Neural progenitor cell (in vitro differentiated cells): ENCODE results near the gene MTHFR. TPM values are rescaled to one million over a fixed set of nuclear protein-coding genes. Genes with fewer than 3 reads are reported as not detected.
A peak's percentile ranks its signal among the peaks of the same experiment; 100 is the strongest.

Experiments used
- DNase-seq: peaks from one replicate; pipeline ENCODE4 v3.0.0-alpha.2; 2016; ENCODE audit warnings: low spot score
- H2AFZ ChIP-seq: fragments of 200-600 bp; sonication (generic); replicated peaks from 2 replicates; pipeline ENCODE4 v1.6.1; 2016; ENCODE audit warnings: antibody characterized with exemption
- H3F3A ChIP-seq: fragments of 200-600 bp; sonication (generic); 2 replicates; pipeline ENCODE4 v1.6.1; 2016; ENCODE audit warnings: antibody characterized with exemption, low read depth
- H3K27ac ChIP-seq: fragments of 200-600 bp; sonication (generic); 2 replicates; pipeline ENCODE4 v1.5.1; 2016; ENCODE audit warnings: mild to moderate bottlenecking
- H3K27me3 ChIP-seq: fragments of 200-600 bp; sonication (generic); 2 replicates; pipeline ENCODE4 v1.6.1; 2016; ENCODE audit warnings: mild to moderate bottlenecking, moderate library complexity
- H3K36me3 ChIP-seq: fragments of 200-600 bp; sonication (generic); 2 replicates; pipeline ENCODE4 v1.5.1; 2016
- H3K4me1 ChIP-seq: fragments of 200-600 bp; sonication (generic); 2 replicates; pipeline ENCODE4 v1.6.1; 2016; ENCODE audit warnings: mixed run types
- H3K4me2 ChIP-seq: fragments of 200-600 bp; sonication (generic); 2 replicates; pipeline ENCODE4 v1.6.1; 2016
- H3K4me3 ChIP-seq: fragments of 200-600 bp; sonication (generic); 2 replicates; pipeline ENCODE4 v1.5.1; 2016
- H3K79me2 ChIP-seq: fragments of 200-600 bp; sonication (generic); 2 replicates; pipeline ENCODE4 v1.6.1; 2016; ENCODE audit warnings: low read depth
- H3K9ac ChIP-seq: fragments of 200-600 bp; sonication (generic); 2 replicates; pipeline ENCODE4 v1.6.1; 2016
- H3K9me3 ChIP-seq: fragments of 200-600 bp; sonication (generic); 2 replicates; pipeline ENCODE4 v1.5.1; 2016; ENCODE audit warnings: low read depth
- H4K20me1 ChIP-seq: fragments of 200-600 bp; sonication (generic); 2 replicates; pipeline ENCODE4 v1.6.1; 2016; ENCODE audit warnings: low read depth
- H3K27ac Mint-ChIP-seq: 3 replicates; pipeline ENCODE4 v1.8.0; 2021; ENCODE audit warnings: mixed read lengths
- H3K27me3 Mint-ChIP-seq: 2 replicates; pipeline ENCODE4 v1.8.0; 2022; ENCODE audit warnings: low read depth, mild to moderate bottlenecking, inconsistent platforms, moderate library complexity, mixed read lengths; ENCODE audit not compliant: insufficient read depth
- H3K36me3 Mint-ChIP-seq: 3 replicates; pipeline ENCODE4 v1.8.0; 2021; ENCODE audit warnings: mixed read lengths
- H3K4me1 Mint-ChIP-seq: 3 replicates; pipeline ENCODE4 v1.8.0; 2021; ENCODE audit warnings: mixed read lengths
- H3K4me3 Mint-ChIP-seq: 3 replicates; pipeline ENCODE4 v1.8.0; 2021; ENCODE audit warnings: mild to moderate bottlenecking, moderate library complexity, mixed read lengths
- H3K9me3 Mint-ChIP-seq: 3 replicates; pipeline ENCODE4 v1.8.0; 2020; ENCODE audit warnings: mixed read lengths
- EZH2 ChIP-seq: fragments of 200-600 bp; sonication (generic); IDR thresholded peaks from 2 replicates; pipeline ENCODE4 v1.6.1; 2017; ENCODE audit warnings: antibody characterized with exemption, mild to moderate bottlenecking, moderate library complexity
- EZH2phosphoT487 ChIP-seq: fragments of 200-600 bp; sonication (generic); IDR thresholded peaks from 2 replicates; pipeline ENCODE4 v1.6.1; 2017; ENCODE audit warnings: antibody characterized with exemption
- total RNA-seq: library from RNA; depleted of rRNA; stranded (reverse); fragments of >200 nt; gene quantifications from 2 replicates; pipeline ENCODE4 v1.2.3, GENCODE V29; 2015; ENCODE audit warnings: low replicate concordance
- TF ChIP-seq, protein P1 (sequence below): fragments of 200-600 bp; sonication (generic); IDR thresholded peaks from 2 replicates; pipeline ENCODE4 v1.5.1; 2017; ENCODE audit warnings: antibody characterized with exemption, mild to moderate bottlenecking

MTHFR gene
- total RNA-seq, 1 donor from 2014 or later, result 7.0 TPM

DNA sequence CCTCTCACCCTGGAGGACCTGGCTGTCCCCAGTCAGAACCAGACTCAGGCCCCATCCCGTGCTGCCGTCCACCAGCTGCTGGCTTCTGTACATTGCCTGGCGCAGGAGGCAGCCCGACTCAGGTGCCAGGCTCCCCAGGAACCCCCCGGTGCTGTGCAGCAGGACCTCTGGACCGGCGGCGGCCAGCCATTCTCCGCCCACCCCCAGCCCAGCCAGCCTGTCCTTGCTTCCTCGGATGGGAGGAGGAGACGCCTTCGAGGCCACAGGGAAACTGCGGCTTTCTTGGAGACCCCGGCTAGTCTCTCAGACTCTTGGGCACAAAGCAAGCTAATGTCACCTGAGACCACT is 39.4 kb downstream of the MTHFR start:
- Mint-ChIP-seq H3K36me3 (no peaks in the 10 kb centered on the region), H3K27ac (no peak overlapping the region), H3K4me1 (peaks cover 20% of the 10 kb centered on the region), H3K27me3 (peaks cover 17% of the 10 kb centered on the region), H3K9me3 (no peaks in the 10 kb centered on the region), H3K4me3 (no peak overlapping the region)
- Histone ChIP-seq H3K4me1 (peaks cover 17% of the 10 kb centered on the region), H3K4me3 (no peak overlapping the region), H3K9me3 (no peaks in the 10 kb centered on the region), H3K27me3 (peaks cover 37% of the 10 kb centered on the region), H3F3A (peaks cover 16% of the 10 kb centered on the region), H2AFZ (no peak overlapping the region), H3K27ac (no peak overlapping the region), H3K4me2 (no peak overlapping the region), H3K36me3 (no peaks in the 10 kb centered on the region), H3K9ac (no peak overlapping the region), H3K79me2 (no peaks in the 10 kb centered on the region), H4K20me1 (no peaks in the 10 kb centered on the region)
- TF ChIP-seq EZH2phosphoT487, result no peak
- TF ChIP-seq EZH2, result no peak
- no peak for DNase-seq

DNA sequence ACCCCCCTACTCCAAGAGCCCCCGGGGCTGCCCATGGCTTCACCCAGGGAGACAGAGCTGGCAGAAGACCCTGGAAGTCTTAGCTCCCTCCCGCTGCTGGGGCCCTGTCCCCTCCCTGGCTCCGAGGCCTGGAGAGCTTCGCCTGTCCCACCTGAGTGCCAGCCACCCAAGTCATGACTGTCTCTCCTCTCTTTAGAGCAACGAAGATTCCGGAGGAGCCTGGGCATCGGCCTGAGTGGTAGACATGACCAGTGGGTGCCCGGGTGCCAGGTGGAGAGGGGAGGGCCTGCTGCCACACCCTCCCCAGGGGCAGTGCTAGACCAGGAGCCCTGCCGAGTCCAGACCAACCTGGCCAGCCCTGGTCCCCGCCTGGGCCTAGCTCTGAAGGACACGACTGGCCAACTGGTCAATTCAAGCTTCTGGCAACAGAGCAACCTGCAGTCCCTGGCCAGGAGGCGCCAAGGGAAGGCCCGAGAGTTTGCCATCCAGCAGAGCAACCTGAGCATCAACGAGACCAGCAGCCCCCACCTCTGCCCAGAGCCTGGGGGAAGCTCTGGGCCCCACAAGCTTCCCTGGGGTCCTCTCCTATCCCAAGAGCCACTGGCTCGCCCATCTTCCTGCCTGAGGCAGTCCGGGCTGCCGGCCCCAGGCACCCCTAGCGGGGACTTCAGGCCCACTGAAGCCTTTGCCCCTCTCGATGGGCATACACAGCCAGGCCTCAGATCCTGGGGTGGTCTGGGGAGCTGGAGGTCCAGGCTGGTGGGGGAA is 39.9 kb downstream of the MTHFR start:
- H3K4me1 Mint-ChIP-seq, result peaks cover 20% of the 10 kb centered on the region
- H3K36me3 ChIP-seq, result no peaks in the 10 kb centered on the region
- DNase-seq, result no peak
- no peaks in the 10 kb centered on the region for H3K36me3 Mint-ChIP-seq
- H3K4me1 ChIP-seq, result peaks cover 17% of the 10 kb centered on the region
- H3K27me3 ChIP-seq, result peaks cover 43% of the 10 kb centered on the region
- H3K4me3 Mint-ChIP-seq, result no peak overlapping the region
- peaks cover 16% of the 10 kb centered on the region for H3F3A ChIP-seq
- H2AFZ ChIP-seq, result no peak overlapping the region
- peaks cover 17% of the 10 kb centered on the region for H3K27me3 Mint-ChIP-seq
- no peak overlapping the region for H3K27ac ChIP-seq
- no peaks in the 10 kb centered on the region for H3K9me3 Mint-ChIP-seq
- H3K9ac ChIP-seq, result no peak overlapping the region
- no peaks in the 10 kb centered on the region for H3K9me3 ChIP-seq
- H3K27ac Mint-ChIP-seq, result peak overlapping the region; percentile 7
- TF ChIP-seq EZH2phosphoT487 (no peak), EZH2 (no peak)
- TF ChIP-seq, protein P1, sequence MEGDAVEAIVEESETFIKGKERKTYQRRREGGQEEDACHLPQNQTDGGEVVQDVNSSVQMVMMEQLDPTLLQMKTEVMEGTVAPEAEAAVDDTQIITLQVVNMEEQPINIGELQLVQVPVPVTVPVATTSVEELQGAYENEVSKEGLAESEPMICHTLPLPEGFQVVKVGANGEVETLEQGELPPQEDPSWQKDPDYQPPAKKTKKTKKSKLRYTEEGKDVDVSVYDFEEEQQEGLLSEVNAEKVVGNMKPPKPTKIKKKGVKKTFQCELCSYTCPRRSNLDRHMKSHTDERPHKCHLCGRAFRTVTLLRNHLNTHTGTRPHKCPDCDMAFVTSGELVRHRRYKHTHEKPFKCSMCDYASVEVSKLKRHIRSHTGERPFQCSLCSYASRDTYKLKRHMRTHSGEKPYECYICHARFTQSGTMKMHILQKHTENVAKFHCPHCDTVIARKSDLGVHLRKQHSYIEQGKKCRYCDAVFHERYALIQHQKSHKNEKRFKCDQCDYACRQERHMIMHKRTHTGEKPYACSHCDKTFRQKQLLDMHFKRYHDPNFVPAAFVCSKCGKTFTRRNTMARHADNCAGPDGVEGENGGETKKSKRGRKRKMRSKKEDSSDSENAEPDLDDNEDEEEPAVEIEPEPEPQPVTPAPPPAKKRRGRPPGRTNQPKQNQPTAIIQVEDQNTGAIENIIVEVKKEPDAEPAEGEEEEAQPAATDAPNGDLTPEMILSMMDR, result no peak
- H3K79me2 ChIP-seq, result no peaks in the 10 kb centered on the region
- H4K20me1 ChIP-seq, result no peaks in the 10 kb centered on the region
- no peak overlapping the region for H3K4me3 ChIP-seq
- no peak overlapping the region for H3K4me2 ChIP-seq

DNA sequence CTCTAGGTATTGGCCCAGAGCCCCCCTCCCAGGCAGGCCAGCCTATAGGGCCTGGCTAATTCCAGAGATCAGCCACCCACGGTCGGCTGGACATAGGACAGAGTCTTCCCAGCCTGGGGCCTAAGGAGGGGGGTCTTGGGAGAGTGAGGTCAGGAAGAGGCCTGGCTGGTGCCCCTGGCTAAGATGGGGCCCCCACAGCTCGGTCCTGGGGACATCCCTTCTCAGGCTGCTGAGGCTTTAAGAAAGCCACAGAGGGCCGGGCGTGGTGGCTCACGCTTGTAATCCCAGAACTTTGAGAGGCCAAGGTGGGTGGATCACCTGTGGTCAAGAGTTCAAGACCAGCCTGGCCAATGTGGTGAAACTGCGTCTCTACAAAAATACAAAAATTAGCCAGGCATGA is 41.2 kb downstream of the MTHFR start:
- Histone ChIP-seq H3F3A (peaks cover 16% of the 10 kb centered on the region), H3K4me1 (peaks cover 17% of the 10 kb centered on the region), H3K4me3 (no peak overlapping the region), H3K27me3 (peaks cover 56% of the 10 kb centered on the region), H3K4me2 (no peak overlapping the region), H3K36me3 (no peaks in the 10 kb centered on the region), H3K79me2 (no peaks in the 10 kb centered on the region), H3K9ac (no peak overlapping the region), H3K27ac (no peak overlapping the region), H2AFZ (no peak overlapping the region), H4K20me1 (no peaks in the 10 kb centered on the region), H3K9me3 (no peaks in the 10 kb centered on the region)
- no peak overlapping the region for H3K27ac Mint-ChIP-seq
- H3K4me3 Mint-ChIP-seq, result no peak overlapping the region
- H3K27me3 Mint-ChIP-seq, result peaks cover 23% of the 10 kb centered on the region
- no peaks in the 10 kb centered on the region for H3K9me3 Mint-ChIP-seq
- TF ChIP-seq EZH2phosphoT487, result no peak
- TF ChIP-seq, protein P1, result no peak
- peaks cover 23% of the 10 kb centered on the region for H3K4me1 Mint-ChIP-seq
- H3K36me3 Mint-ChIP-seq, result no peaks in the 10 kb centered on the region
- peak; percentile 29 for DNase-seq

DNA sequence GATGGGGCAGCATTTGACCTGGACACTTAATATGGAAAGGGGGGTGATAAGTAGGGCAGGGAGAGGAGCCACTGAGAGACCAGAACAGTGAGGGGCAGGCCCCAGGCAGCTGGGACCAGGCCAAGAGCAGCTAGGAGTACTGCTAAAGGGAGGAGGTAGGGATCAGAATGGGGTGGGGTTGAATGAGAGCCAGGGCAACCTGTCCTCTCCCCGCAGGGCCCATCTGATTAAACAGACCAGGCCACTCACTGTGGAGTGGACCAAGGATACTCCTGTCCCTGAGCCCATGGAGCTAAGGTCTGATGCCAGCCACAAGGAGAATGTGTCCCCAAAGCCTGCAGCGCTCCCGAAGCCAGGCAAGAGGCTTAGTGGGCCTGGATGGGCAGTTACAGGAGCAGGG is 41.6 kb downstream of the MTHFR start:
- no peaks in the 10 kb centered on the region for H3K9me3 Mint-ChIP-seq
- Histone ChIP-seq H3K4me3 (no peak overlapping the region), H3K9me3 (no peaks in the 10 kb centered on the region), H3K79me2 (no peaks in the 10 kb centered on the region), H3K27me3 (peaks cover 60% of the 10 kb centered on the region), H4K20me1 (no peaks in the 10 kb centered on the region), H3K9ac (no peak overlapping the region), H3K36me3 (no peaks in the 10 kb centered on the region), H3K4me1 (peaks cover 17% of the 10 kb centered on the region), H2AFZ (no peak overlapping the region), H3K27ac (no peak overlapping the region), H3K4me2 (peak overlapping the region; percentile 18), H3F3A (peaks cover 16% of the 10 kb centered on the region)
- H3K27me3 Mint-ChIP-seq, result peaks cover 23% of the 10 kb centered on the region
- H3K27ac Mint-ChIP-seq, result peak overlapping the region; percentile 88
- DNase-seq, result no peak
- no peaks in the 10 kb centered on the region for H3K36me3 Mint-ChIP-seq
- peak overlapping the region; percentile 46 for H3K4me3 Mint-ChIP-seq
- TF ChIP-seq EZH2 (no peak), EZH2phosphoT487 (no peak)
- TF ChIP-seq, protein P1, result no peak
- H3K4me1 Mint-ChIP-seq, result peaks cover 23% of the 10 kb centered on the region
